Measurements from ENCODE around the gene TLE1.

Gene TLE1

GRCh38 chr9:81705578-81705977 lies 16.2 kb upstream of the TLE1 start:
- Histone ChIP-seq H4K8ac (ENCODE audit: low read length) (no peak overlapping the region), H4K91ac (ENCODE audit: low read length) (no peak overlapping the region), H3K27me3 (ENCODE audit: control insufficient read depth in 1 of 2, insufficient read depth in 1 of 2, low read length in 2 of 2) (peaks cover 0 to 5% of the 10 kb centered on the region in 2 experiments), H3K4me1 (ENCODE audit: control insufficient read depth, insufficient read depth, low read depth, low read length) (no peaks in the 10 kb centered on the region), H3K79me1 (replicated peaks; ENCODE audit: low read length, poor library complexity, severe bottlenecking) (no peaks in the 10 kb centered on the region), H2BK12ac (ENCODE audit: low read length in 2 of 2) (no peak overlapping the region), H3K4me2 (ENCODE audit: low read length, poor library complexity, severe bottlenecking) (no peak overlapping the region), H2AFZ (ENCODE audit: low read depth, low read length) (no peak overlapping the region), H3K18ac (ENCODE audit: low read depth in 1 of 2, low read length in 2 of 2) (no peak overlapping the region), H3K36me3 (ENCODE audit: control insufficient read depth in 1 of 2, insufficient read depth in 2 of 2, low read depth in 1 of 2, low read length in 2 of 2) (no peaks in the 10 kb centered on the region), H2AK5ac (ENCODE audit: low read length, severe bottlenecking) (no peak overlapping the region), H2BK5ac (ENCODE audit: low read depth, low read length, poor library complexity, severe bottlenecking) (no peak overlapping the region), H3K4ac (ENCODE audit: low read depth in 1 of 2, low read length in 2 of 2) (no peak overlapping the region), H3K4me3 (ENCODE audit: insufficient read depth in 1 of 2, low read depth in 1 of 2, low read length in 2 of 2) (no peak overlapping the region), H3K9ac (ENCODE audit: low read length) (no peak overlapping the region), H3K23ac (ENCODE audit: low read length in 2 of 2) (no peak overlapping the region), H3K27ac (ENCODE audit: low read length, poor library complexity, severe bottlenecking) (no peak overlapping the region), H2BK120ac (ENCODE audit: low read depth, low read length) (no peak overlapping the region), H3K14ac (ENCODE audit: low read length in 2 of 2) (no peak overlapping the region), H2BK15ac (ENCODE audit: low read depth, poor library complexity, severe bottlenecking) (no peak overlapping the region), H3K9me3 (ENCODE audit: control insufficient read depth, low read length) (no peaks in the 10 kb centered on the region)
- WGBS: no CpG with 5 or more reads among the region's 2 CpGs
- DNase-seq: no peak

GRCh38 chr9:81694541-81694940 lies 5.2 kb upstream of the TLE1 start:
- Histone ChIP-seq H3K27me3 (ENCODE audit: control insufficient read depth in 1 of 2, insufficient read depth in 1 of 2, low read length in 2 of 2) (peaks cover 5 to 22% of the 10 kb centered on the region in 2 experiments), H3K79me1 (replicated peaks; ENCODE audit: low read length, poor library complexity, severe bottlenecking) (no peaks in the 10 kb centered on the region), H3K4me2 (ENCODE audit: low read length, poor library complexity, severe bottlenecking) (no peak overlapping the region), H3K27ac (ENCODE audit: low read length, poor library complexity, severe bottlenecking) (no peak overlapping the region), H2BK15ac (ENCODE audit: low read depth, poor library complexity, severe bottlenecking) (no peak overlapping the region), H3K23ac (ENCODE audit: low read length in 2 of 2) (no peak overlapping the region), H2BK120ac (ENCODE audit: low read depth, low read length) (no peak overlapping the region), H2AK5ac (ENCODE audit: low read length, severe bottlenecking) (no peak overlapping the region), H2BK12ac (ENCODE audit: low read length in 2 of 2) (no peak overlapping the region), H4K91ac (ENCODE audit: low read length) (no peak overlapping the region), H3K9me3 (ENCODE audit: control insufficient read depth, low read length) (no peaks in the 10 kb centered on the region), H2BK5ac (ENCODE audit: low read depth, low read length, poor library complexity, severe bottlenecking) (no peak overlapping the region), H3K14ac (ENCODE audit: low read length in 2 of 2) (no peak overlapping the region), H2AFZ (ENCODE audit: low read depth, low read length) (no peak overlapping the region), H3K4ac (ENCODE audit: low read depth in 1 of 2, low read length in 2 of 2) (no peak overlapping the region), H3K4me1 (ENCODE audit: control insufficient read depth, insufficient read depth, low read depth, low read length) (peaks cover 3% of the 10 kb centered on the region), H3K9ac (ENCODE audit: low read length) (no peak overlapping the region), H3K36me3 (ENCODE audit: control insufficient read depth in 1 of 2, insufficient read depth in 2 of 2, low read depth in 1 of 2, low read length in 2 of 2) (no peaks in the 10 kb centered on the region), H3K4me3 (ENCODE audit: insufficient read depth in 1 of 2, low read depth in 1 of 2, low read length in 2 of 2) (no peak overlapping the region), H4K8ac (ENCODE audit: low read length) (no peak overlapping the region), H3K18ac (ENCODE audit: low read depth in 1 of 2, low read length in 2 of 2) (no peak overlapping the region)
- DNase-seq: peak; percentile 36
- 11% methylated on average over 5 of the region's 7 CpGs for WGBS

- H3K9ac ChIP-seq (ENCODE audit: low read length): no peak overlapping the region
- no peak overlapping the region for H2BK120ac ChIP-seq (ENCODE audit: low read depth, low read length)
- H4K91ac ChIP-seq (ENCODE audit: low read length): no peak overlapping the region
- no peak overlapping the region for H2AK5ac ChIP-seq (ENCODE audit: low read length, severe bottlenecking)
- WGBS: 87% methylated on average over 2 of the region's 6 CpGs
- H3K18ac ChIP-seq (ENCODE audit: low read depth in 1 of 2, low read length in 2 of 2): no peak overlapping the region
- no peaks in the 10 kb centered on the region for H3K36me3 ChIP-seq (ENCODE audit: control insufficient read depth in 1 of 2, insufficient read depth in 2 of 2, low read depth in 1 of 2, low read length in 2 of 2)
- no peaks in the 10 kb centered on the region for H3K9me3 ChIP-seq (ENCODE audit: control insufficient read depth, low read length)
- H3K23ac ChIP-seq (ENCODE audit: low read length in 2 of 2): no peak overlapping the region
- no peak overlapping the region for H3K14ac ChIP-seq (ENCODE audit: low read length in 2 of 2)
- no peak overlapping the region for H3K4me3 ChIP-seq (ENCODE audit: insufficient read depth in 1 of 2, low read depth in 1 of 2, low read length in 2 of 2)
- no peak overlapping the region for H2BK5ac ChIP-seq (ENCODE audit: low read depth, low read length, poor library complexity, severe bottlenecking)
- peak overlapping the region in 1 of 2 experiments; percentile 89 for H2BK12ac ChIP-seq (ENCODE audit: low read length in 2 of 2)
- H3K79me1 ChIP-seq (replicated peaks; ENCODE audit: low read length, poor library complexity, severe bottlenecking): no peaks in the 10 kb centered on the region
- H3K4ac ChIP-seq (ENCODE audit: low read depth in 1 of 2, low read length in 2 of 2): peak overlapping the region in 1 of 2 experiments; percentile 1
- H2BK15ac ChIP-seq (ENCODE audit: low read depth, poor library complexity, severe bottlenecking): peak overlapping the region; percentile 23
- no peak overlapping the region for H3K4me2 ChIP-seq (ENCODE audit: low read length, poor library complexity, severe bottlenecking)
- peaks cover 3% of the 10 kb centered on the region for H3K4me1 ChIP-seq (ENCODE audit: control insufficient read depth, insufficient read depth, low read depth, low read length)
- H3K27me3 ChIP-seq (ENCODE audit: control insufficient read depth in 1 of 2, insufficient read depth in 1 of 2, low read length in 2 of 2): peaks cover 5 to 22% of the 10 kb centered on the region in 2 experiments
- H2AFZ ChIP-seq (ENCODE audit: low read depth, low read length): no peak overlapping the region
- peak overlapping the region; percentile 13 for H4K8ac ChIP-seq (ENCODE audit: low read length)
- DNase-seq: peak; percentile 8
- no peak overlapping the region for H3K27ac ChIP-seq (ENCODE audit: low read length, poor library complexity, severe bottlenecking)
Observed at GRCh38 chr9:81693671-81694378, 4.5 kb upstream of the TLE1 start.

GRCh38 chr9:81690251-81690851 lies 1.0 kb upstream of the TLE1 start:
- Histone ChIP-seq H3K23ac (ENCODE audit: low read length in 2 of 2) (peak overlapping the region in 1 of 2 experiments; percentile 52), H2AFZ (ENCODE audit: low read depth, low read length) (no peak overlapping the region), H3K27me3 (ENCODE audit: control insufficient read depth in 1 of 2, insufficient read depth in 1 of 2, low read length in 2 of 2) (peaks cover 5 to 22% of the 10 kb centered on the region in 2 experiments), H2BK5ac (ENCODE audit: low read depth, low read length, poor library complexity, severe bottlenecking) (no peak overlapping the region), H4K8ac (ENCODE audit: low read length) (peak overlapping the region; percentile 47), H3K9me3 (ENCODE audit: control insufficient read depth, low read length) (no peaks in the 10 kb centered on the region), H3K4ac (ENCODE audit: low read depth in 1 of 2, low read length in 2 of 2) (peak overlapping the region in 1 of 2 experiments; percentile 61), H3K4me3 (ENCODE audit: insufficient read depth in 1 of 2, low read depth in 1 of 2, low read length in 2 of 2) (peak overlapping the region; percentile 17 to 88), H2AK5ac (ENCODE audit: low read length, severe bottlenecking) (no peak overlapping the region), H4K91ac (ENCODE audit: low read length) (no peak overlapping the region), H3K36me3 (ENCODE audit: control insufficient read depth in 1 of 2, insufficient read depth in 2 of 2, low read depth in 1 of 2, low read length in 2 of 2) (peaks cover 0 to 2% of the 10 kb centered on the region in 2 experiments), H2BK15ac (ENCODE audit: low read depth, poor library complexity, severe bottlenecking) (no peak overlapping the region), H3K9ac (ENCODE audit: low read length) (peak overlapping the region; percentile 88), H3K4me1 (ENCODE audit: control insufficient read depth, insufficient read depth, low read depth, low read length) (peaks cover 6% of the 10 kb centered on the region), H2BK120ac (ENCODE audit: low read depth, low read length) (no peak overlapping the region), H3K4me2 (ENCODE audit: low read length, poor library complexity, severe bottlenecking) (peak overlapping the region; percentile 81), H3K18ac (ENCODE audit: low read depth in 1 of 2, low read length in 2 of 2) (peak overlapping the region; percentile 45 to 78), H2BK12ac (ENCODE audit: low read length in 2 of 2) (peak overlapping the region; percentile 32 to 83), H3K27ac (ENCODE audit: low read length, poor library complexity, severe bottlenecking) (no peak overlapping the region), H3K14ac (ENCODE audit: low read length in 2 of 2) (peak overlapping the region in 1 of 2 experiments; percentile 41), H3K79me1 (replicated peaks; ENCODE audit: low read length, poor library complexity, severe bottlenecking) (no peaks in the 10 kb centered on the region)
- WGBS: 1% methylated on average over 16 of the region's 23 CpGs
- DNase-seq: no peak

Data from mesenchymal stem cell (in vitro differentiated cells and primary cell).